Activated T-cell treated with anti-CD3 and anti-CD28 coated beads for 1 hour (primary cell): ENCODE data around the gene FTCD.
"Not testable (repeated sequence)": the region's sequence is repeated elsewhere in the genome, so short reads cannot be mapped to it uniquely, and the experiment has no call there.

Experiments
- DNase-seq: peaks from one replicate; pipeline ENCODE4 v3.0.0-alpha.2; 2020; ENCODE audit warnings: low read depth

FTCD gene

GRCh38 chr21:46111193-46111571 is 44.2 kb downstream of the FTCD start:
- DNase-seq = no peak

DNA sequence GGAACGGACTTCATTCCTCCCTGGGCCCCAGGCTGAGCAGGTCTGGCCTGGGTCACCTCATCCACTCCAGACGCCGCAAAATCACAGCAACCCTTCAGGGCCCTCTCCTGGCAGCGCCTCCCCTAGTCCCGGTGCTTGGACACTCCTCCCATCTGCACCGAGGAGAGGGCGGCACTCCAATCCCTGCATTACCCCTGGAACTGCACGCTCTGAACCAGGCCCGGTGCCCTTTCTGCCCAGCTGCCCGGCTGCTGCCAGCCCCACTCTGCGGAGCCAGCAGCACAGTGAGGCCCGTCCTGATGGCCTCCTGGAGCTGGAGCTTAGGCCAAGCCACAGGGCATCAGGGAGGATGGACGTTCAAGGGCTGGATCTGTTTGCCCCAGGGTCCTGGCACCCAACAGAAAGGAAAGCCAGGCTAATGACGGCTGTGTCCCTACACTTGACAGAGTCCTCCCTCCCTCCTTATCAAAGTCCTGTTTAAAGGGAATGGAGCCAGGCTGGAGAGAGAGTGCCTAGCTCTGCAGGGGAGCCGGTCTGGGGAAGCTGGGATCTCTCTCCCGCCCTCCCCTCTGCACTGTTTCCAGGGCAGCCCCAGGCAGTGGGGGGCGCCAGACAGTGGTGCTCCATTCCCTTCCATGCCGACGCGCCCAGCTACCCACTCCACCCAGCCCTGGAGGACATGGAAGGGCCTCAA is 44.7 kb downstream of the FTCD start:
- DNase-seq = no peak

DNA sequence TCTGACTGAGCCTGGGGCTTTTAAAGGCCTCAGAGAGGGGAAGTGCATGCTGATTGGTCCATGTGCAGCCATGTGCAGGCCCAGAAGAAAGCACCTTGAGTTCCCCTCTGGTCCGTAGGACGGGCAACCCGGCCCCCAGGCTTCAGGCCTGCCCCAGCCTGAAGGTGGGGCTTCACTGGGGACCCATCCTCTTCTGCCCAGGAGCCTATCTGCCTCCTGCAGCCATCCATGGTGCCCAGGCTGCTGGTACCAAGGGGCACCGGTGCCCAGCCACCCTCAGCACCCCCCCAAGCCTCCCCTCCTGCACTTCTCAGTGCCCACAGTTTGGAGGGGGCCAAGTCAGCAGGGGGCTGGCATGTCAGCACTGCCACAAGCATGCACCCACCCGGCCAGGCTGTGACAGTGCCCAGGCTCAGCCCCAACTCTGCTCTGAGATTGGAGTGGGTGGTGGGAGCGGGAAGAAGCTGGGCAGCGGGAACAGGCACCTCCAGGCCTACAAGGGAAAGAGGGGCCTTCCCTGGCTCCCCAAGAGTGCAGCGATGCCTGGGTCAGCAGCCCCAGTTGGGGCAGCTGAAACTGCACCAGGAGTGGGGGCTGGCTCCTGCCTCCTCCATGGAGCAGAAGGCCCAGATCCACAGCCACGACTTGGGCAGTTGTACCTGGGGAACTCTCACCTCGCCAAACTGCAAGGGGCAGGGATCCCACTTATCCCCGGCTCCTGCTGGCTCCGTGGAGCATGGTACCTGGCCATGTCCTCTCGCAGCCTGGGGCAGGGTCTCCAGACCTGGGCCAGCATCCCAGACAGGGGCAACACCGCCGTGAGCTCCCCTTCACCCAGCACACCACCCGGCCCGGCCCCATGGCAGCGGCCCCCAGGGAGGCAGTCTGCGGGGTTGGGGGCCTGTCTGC is 45.8 kb downstream of the FTCD start:
- no peak for DNase-seq

DNA sequence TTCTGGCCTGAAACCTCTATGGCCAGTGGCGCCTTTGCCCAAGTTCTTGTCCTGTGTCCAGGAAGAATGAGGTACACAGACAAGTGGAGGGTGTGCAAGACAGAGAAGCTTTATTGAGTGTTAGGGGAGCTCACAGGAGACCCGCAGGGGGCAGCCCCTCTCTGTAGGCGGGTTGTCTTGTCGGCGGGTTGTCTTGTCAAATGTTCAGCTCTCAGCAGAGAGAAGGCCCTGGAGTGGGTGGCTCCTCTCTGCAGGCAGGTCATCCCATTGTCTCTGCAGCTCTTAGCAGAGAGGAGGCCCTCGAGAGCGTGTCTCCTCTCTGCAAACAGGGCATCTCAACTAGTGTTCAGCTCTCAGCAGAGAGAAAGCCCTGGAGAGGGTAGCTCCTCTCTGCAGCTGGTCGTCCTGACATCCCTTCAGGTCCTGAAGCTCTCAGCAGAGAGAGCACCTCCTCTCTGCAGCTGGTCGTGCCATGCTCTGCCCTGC is 46.5 kb downstream of the FTCD start:
- no peak for DNase-seq

- DNase-seq = not testable (repeated sequence)
These were observed 48.0 kb downstream of the FTCD start for GRCh38 chr21:46107376-46107775.

DNA sequence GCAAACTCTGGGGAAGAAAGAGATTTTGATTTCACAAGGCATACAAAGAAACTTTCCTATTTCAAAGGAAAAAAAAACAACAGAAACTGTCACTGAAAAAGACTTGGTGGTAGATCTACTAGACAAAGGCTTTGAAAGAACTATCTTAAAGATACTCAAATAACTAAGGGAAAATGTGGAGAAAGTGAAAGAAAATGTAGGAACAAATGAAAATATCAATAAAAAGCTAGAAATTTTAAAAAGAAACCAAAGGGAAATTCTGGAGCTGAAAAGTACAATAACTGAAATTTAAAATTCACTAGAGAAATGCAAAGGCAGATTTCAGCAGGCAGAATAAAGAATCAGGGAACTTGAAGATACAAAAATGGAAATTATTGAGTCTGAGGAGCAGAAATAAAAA is 51.3 kb downstream of the FTCD start:
- no peak for DNase-seq

DNA sequence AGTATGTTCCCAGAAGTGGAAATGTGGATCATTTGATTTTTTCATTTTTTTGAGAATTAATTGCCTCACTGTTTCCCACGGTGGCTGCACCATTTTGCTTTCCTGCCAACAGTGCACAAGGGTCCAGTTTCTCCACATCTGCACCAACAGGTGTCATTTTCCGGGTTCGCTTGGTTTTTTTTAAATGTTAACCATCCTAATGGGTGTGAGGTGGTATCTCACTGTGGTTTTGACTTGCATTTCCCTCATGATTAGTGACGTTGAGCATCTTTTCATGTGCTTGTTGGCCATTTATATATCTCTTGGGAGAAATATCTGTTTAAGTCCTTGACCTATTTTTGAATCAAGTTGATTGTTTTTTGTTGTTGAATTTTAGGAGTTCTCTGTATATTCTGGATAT is 54.5 kb downstream of the FTCD start:
- no peak for DNase-seq

DNA sequence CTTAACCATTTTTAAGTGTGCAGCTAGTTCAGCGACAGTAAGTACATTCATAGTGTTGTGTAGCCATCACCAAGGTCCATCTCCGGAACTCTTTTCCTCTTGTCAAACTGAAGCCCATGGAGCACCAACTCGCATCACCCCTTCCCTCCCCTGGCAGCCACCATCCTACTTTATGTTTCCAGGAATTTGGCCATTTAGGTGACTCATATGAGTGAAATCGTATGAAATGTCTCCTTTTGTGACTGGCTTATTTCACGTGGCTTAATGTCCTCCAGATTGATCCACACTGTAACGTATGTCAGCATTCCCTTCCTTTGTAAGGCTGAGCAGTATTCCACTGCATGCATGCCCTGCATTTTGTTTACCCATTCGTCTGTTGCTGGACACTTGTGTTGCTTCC is 55.0 kb downstream of the FTCD start:
- no peak for DNase-seq

GRCh38 chr21:46100020-46100419 is 55.4 kb downstream of the FTCD start:
- no peak for DNase-seq

DNA sequence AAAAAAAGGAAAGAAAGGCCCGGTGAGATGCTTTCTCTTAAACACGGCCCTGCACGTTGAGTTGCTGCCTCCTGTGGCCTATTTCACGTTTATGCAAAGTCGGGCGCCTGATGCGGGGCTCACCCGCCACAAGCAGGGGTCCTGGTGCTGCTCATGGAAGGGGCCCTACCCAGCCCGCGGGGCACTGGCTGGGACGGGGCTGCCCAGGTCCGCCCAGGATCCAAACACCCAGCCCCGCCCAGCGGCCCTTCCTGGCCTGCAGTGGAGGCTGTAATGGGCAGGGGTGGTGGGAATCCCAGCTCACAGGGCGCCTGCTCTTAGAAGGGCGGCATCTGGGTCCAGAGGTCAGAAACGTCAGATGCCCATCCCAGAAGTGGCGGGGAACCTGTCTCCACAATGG is 55.9 kb downstream of the FTCD start:
- no peak for DNase-seq

GRCh38 chr21:46098303-46099141 is 56.9 kb downstream of the FTCD start:
- DNase-seq = no peak

GRCh38 chr21:46097336-46098293 is 57.8 kb downstream of the FTCD start, which contains the start of gene COL6A2:
Gene COL6A2 (plus strand): TSS chr21:46098112.
- DNase-seq = peak; percentile 46

GRCh38 chr21:46096596-46097335 is 58.6 kb downstream of the FTCD start:
- no peak for DNase-seq

GRCh38 chr21:46095814-46096595 is 59.4 kb downstream of the FTCD start:
- DNase-seq = no peak

GRCh38 chr21:46095083-46095719 is 60.2 kb downstream of the FTCD start:
- no peak for DNase-seq

DNA sequence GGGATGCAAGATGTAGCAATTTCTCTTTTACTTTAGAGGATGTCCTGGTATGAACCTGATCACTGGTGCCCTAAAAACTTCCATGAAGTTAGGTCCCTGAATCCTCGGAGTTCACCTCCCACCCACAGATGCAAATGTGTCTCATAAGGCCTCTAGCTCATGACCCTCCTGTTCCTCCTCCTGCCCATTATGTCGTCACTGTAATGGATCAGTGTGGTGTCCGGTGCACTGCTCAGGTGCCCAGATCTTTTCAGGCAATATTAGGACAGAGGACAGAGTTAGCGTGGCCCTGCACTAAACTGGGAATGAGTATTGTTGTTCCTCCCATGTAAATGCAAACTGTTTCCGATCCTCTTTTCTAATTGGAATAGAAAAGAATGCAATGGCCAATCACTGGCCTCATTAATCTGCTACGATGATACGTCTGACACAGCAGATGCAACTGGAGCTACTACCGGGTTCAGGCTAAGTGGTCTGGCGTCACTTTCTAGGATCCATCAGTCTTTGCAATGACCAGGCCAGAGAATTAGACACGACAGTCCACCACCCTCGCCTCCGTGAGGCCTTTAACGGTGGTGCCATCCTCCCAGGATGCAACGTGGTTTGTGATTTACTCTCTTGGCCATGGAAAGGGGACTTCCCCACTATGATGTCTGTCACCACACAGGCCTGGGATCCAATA is 60.8 kb downstream of the FTCD start:
- no peak for DNase-seq

DNA sequence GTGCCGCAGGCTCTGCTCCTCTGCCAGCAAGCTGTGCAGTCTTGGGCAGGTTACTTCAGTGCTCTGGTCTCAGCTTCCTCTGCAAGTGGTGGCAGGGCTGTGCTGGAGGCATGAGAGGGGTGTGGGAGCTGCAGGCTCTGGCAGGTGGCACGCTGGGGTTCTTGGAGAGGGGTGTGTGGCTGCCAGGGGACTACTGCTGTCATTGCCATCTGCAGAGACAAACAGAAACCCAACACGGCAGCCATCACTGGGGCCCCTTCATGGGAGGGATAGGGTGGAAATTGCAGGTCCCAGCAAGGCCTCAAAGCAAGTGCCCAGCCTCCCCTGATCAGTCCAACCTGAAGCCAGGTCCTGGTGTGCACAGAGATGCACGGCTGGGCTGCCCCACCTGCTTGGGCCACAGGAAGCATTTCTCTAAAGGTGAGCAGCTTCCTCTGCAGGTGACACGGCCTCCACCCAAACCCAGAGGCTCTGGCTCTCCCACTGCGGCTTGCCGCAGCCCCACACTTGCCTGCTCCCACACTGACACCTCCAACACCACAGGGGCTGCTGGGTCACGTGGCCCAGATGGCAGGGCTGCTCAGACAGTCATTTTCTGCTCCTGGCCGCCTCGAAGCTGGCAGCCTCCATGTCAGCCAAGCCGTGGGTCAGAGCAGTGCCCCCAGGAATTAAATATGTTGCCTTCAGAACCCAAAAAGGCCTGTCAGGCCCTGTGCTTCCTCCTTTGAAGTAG is 61.5 kb downstream of the FTCD start:
- no peak for DNase-seq
